HG02852 (cell line): Measurements from ENCODE around the gene CKAP4.

Experiments
- ATAC-seq: cut with Tn5 transposase; IDR thresholded peaks from one replicate; pipeline ENCODE4 v1.9.1; 2021; ENCODE audit warnings: mild to moderate bottlenecking, moderate library complexity; ENCODE audit not compliant: unreplicated experiment

Gene CKAP4

GRCh38 chr12:106274575-106275121, 26.8 kb upstream of the CKAP4 start:
- no peak for ATAC-seq

- ATAC-seq, result no peak
These were observed 26.2 kb upstream of the CKAP4 start for GRCh38 chr12:106274012-106274411.

- ATAC-seq, result no peak
These were observed 25.7 kb upstream of the CKAP4 start for GRCh38 chr12:106273491-106273890.

- ATAC-seq, result no peak
These were observed 24.0 kb upstream of the CKAP4 start for GRCh38 chr12:106271575-106272505.

- ATAC-seq, result no peak
These were observed 21.4 kb upstream of the CKAP4 start for GRCh38 chr12:106269150-106269771.

GRCh38 chr12:106267535-106267934, 19.7 kb upstream of the CKAP4 start:
- ATAC-seq, result no peak

- ATAC-seq, result no peak
These were observed 17.3 kb upstream of the CKAP4 start for GRCh38 chr12:106265116-106265515.

- ATAC-seq, result no peak
These were observed 11.1 kb upstream of the CKAP4 start for GRCh38 chr12:106258935-106259334.

GRCh38 chr12:106258226-106258625, 10.4 kb upstream of the CKAP4 start:
- ATAC-seq, result no peak

- no peak for ATAC-seq
These were observed 8.7 kb upstream of the CKAP4 start for GRCh38 chr12:106256524-106256923.

- no peak for ATAC-seq
These were observed 8.1 kb upstream of the CKAP4 start for GRCh38 chr12:106255952-106256351.

- ATAC-seq, result no peak
These were observed 7.7 kb upstream of the CKAP4 start for GRCh38 chr12:106255493-106255892.

- ATAC-seq, result no peak
These were observed 6.9 kb upstream of the CKAP4 start for GRCh38 chr12:106254724-106255123.

GRCh38 chr12:106251631-106252455, 4.0 kb upstream of the CKAP4 start:
- no peak for ATAC-seq

GRCh38 chr12:106249411-106250135, 1.8 kb upstream of the CKAP4 start:
- ATAC-seq, result peak; percentile 66

- no peak for ATAC-seq
These were observed 1.1 kb upstream of the CKAP4 start for GRCh38 chr12:106248846-106249371.

GRCh38 chr12:106248312-106248845, 559 bp upstream of the CKAP4 start:
- ATAC-seq, result peak; percentile 15

GRCh38 chr12:106246891-106247673, 738 bp downstream of the CKAP4 start:
- ATAC-seq, result peak; percentile 26

- no peak for ATAC-seq
These were observed 2.1 kb downstream of the CKAP4 start for GRCh38 chr12:106245767-106246166.
